Measurements from ENCODE around the gene ATG9A.

The ATG9A gene

GRCh38 chr2:219176818-219177551, 52.5 kb downstream of the ATG9A start, which contains the start of gene CNPPD1:
Gene CNPPD1 (minus strand): TSS chr2:219176925. CDS start chr2:219176828, 97 bp downstream.
- Histone ChIP-seq H3K4me1 (peaks cover 4 to 36% (median 33%) of the 10 kb centered on the region in 4 donors), H3K27ac (peak within 1 kb of the TSS; percentile 98), H3K4me3 (peak within 1 kb of the TSS; percentile 87 to 90), H3K27me3 (no peaks in the 10 kb centered on the region), H3K9me3 (no peaks in the 10 kb centered on the region), H3K36me3 (peaks cover 48 to 61% (median 60%) of the 10 kb centered on the region in 3 donors)
- TF ChIP-seq, protein P1, sequence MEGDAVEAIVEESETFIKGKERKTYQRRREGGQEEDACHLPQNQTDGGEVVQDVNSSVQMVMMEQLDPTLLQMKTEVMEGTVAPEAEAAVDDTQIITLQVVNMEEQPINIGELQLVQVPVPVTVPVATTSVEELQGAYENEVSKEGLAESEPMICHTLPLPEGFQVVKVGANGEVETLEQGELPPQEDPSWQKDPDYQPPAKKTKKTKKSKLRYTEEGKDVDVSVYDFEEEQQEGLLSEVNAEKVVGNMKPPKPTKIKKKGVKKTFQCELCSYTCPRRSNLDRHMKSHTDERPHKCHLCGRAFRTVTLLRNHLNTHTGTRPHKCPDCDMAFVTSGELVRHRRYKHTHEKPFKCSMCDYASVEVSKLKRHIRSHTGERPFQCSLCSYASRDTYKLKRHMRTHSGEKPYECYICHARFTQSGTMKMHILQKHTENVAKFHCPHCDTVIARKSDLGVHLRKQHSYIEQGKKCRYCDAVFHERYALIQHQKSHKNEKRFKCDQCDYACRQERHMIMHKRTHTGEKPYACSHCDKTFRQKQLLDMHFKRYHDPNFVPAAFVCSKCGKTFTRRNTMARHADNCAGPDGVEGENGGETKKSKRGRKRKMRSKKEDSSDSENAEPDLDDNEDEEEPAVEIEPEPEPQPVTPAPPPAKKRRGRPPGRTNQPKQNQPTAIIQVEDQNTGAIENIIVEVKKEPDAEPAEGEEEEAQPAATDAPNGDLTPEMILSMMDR (IDR thresholded peaks at IDR 0.05): peak in 1 of 2 experiments; percentile 8
- intact Hi-C loops (cut with DNase I; ENCODE audit: low total_unique reads): loop anchor here (5.0 to 10.0 kb wide), 2 partner anchors 40 to 208 kb away; partner anchors contain the start of genes ABCB6 and DNPEP
- peak; percentile 89 to 95 for DNase-seq

DNA sequence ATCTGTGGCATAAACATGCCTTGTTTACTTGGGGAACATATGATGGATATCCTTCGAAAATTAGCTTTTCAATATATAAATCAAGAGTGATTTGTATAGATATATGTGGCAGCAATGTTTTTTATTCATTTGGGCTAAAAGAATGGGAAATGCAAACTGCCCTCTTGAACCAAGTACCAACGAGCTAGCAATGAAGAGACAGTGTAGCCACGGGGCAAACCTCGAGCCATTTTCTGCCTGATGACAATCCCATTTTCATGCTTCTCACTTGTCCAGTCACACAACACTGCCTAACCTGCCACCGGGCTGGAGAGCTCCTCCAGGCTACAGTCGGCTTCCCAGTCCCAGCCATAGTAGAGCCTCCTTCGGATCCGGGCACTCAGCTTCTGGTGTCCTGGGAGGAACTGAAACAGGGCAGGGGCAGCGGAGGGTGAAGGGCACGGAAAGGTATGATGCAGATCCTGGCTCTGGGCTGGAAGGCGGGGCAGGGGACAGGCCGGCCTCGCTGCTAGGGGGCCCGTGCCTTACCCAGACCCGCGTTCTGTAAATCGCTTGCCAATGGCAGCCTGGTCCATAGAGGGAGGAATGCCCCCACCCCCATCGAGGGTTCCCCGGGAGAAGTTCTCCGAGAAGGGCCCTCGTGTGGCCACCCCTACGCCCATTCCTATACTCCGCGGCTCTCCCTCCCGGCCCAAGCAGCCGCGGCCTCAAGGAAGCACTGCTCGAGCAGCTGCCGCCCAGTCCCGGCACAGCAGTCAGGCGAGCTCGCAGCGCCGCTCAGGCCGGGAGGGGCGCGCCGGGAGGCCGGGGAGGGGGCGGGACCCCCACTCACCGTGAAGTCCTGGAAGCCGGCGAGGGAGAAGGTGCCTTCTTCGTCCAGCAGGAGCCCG, 53.3 kb downstream of the ATG9A start:
- peaks cover 4 to 40% (median 37%) of the 10 kb centered on the region in 4 donors for H3K4me1 ChIP-seq
- intact Hi-C loops (cut with DNase I; ENCODE audit: low total_unique reads): loop anchor here (5.0 to 10.0 kb wide), 2 partner anchors 41 to 209 kb away; partner anchors contain the start of genes ABCB6 and DNPEP
- H3K27me3 ChIP-seq: no peaks in the 10 kb centered on the region
- DNase-seq: peak; percentile 69 to 79
- H3K27ac ChIP-seq: peak overlapping the region; percentile 98
- peaks cover 40 to 57% (median 55%) of the 10 kb centered on the region in 3 donors for H3K36me3 ChIP-seq
- TF ChIP-seq, protein P1 (IDR thresholded peaks at IDR 0.05): no peak
- H3K4me3 ChIP-seq: peak overlapping the region; percentile 87 to 90
- no peaks in the 10 kb centered on the region for H3K9me3 ChIP-seq

GRCh38 chr2:219175486-219175885, 54.0 kb downstream of the ATG9A start:
- Histone ChIP-seq H3K27me3 (no peaks in the 10 kb centered on the region), H3K4me1 (peaks cover 4 to 46% (median 40%) of the 10 kb centered on the region in 4 donors), H3K4me3 (peak overlapping the region; percentile 87 to 90), H3K9me3 (no peaks in the 10 kb centered on the region), H3K27ac (peak overlapping the region; percentile 98), H3K36me3 (peaks cover 35 to 51% (median 48%) of the 10 kb centered on the region in 3 donors)
- DNase-seq: no peak
- TF ChIP-seq, protein P1 (IDR thresholded peaks at IDR 0.05): no peak
- intact Hi-C loops (cut with DNase I; ENCODE audit: low total_unique reads): loop anchor here (5.0 to 10.0 kb wide), 2 partner anchors 42 to 209 kb away; partner anchors contain the start of genes ABCB6 and DNPEP

DNA sequence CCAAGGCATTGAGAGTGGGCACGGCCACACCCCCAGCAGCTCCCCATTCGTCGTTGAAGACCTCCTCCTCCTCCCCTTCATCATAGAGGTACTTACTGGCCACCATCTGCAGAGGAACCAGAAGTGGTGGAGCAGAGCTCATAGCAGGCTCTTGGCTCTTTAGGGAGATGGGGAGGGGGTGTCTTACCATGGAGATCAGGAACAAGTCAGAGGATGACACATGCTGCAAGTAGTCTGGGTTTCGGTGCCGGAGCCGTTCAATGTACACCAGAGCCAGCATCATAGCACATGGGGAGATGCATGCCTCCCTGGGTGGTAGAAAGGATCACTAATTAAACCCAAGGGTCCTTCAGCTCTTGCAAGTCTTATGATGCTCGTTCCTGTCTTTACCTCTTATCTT, 54.6 kb downstream of the ATG9A start:
- Histone ChIP-seq H3K9me3 (no peaks in the 10 kb centered on the region), H3K4me3 (no peak overlapping the region), H3K27ac (no peak overlapping the region), H3K27me3 (no peaks in the 10 kb centered on the region), H3K36me3 (peaks cover 29 to 44% (median 41%) of the 10 kb centered on the region in 3 donors), H3K4me1 (peaks cover 4 to 45% (median 36%) of the 10 kb centered on the region in 4 donors)
- no peak for DNase-seq
- TF ChIP-seq, protein P1 (IDR thresholded peaks at IDR 0.05): no peak
- intact Hi-C loops (cut with DNase I; ENCODE audit: low total_unique reads): loop anchor here (5.0 to 10.0 kb wide), 2 partner anchors 42 to 210 kb away; partner anchors contain the start of genes ABCB6 and DNPEP

DNA sequence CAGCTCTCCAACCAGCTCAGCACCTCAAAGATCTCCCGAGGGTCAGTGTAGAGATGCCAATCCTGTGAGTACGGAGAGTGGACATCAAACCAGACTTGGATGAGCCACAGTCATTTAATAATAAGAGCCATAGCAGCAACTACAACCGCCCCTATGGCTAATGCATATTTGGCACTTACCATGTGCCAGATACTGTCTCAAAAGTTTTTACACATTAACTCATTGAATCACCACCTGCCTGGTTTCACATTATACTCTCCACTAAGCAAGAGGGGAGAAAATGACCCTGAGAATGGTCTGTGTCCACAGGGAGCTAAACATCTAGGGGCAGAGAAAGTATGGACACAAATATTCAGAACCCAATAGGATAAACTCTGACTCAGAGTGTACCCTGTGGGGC, 55.3 kb downstream of the ATG9A start:
- Histone ChIP-seq H3K27ac (no peak overlapping the region), H3K27me3 (no peaks in the 10 kb centered on the region), H3K9me3 (no peaks in the 10 kb centered on the region), H3K4me3 (no peak overlapping the region), H3K4me1 (peaks cover 4 to 38% (median 30%) of the 10 kb centered on the region in 4 donors), H3K36me3 (peaks cover 25 to 40% (median 37%) of the 10 kb centered on the region in 3 donors)
- TF ChIP-seq, protein P1 (IDR thresholded peaks at IDR 0.05): no peak
- intact Hi-C loops (cut with DNase I; ENCODE audit: low total_unique reads): loop anchor here (10.0 kb wide), 1 partner anchor 211 kb away; the partner anchor contains the start of gene DNPEP
- no peak for DNase-seq
